GM12872 (cell line): ENCODE results near the gene ETFB.

Experiments used
- TF ChIP-seq, protein P1 (sequence below): IDR thresholded peaks from 3 replicates; pipeline ENCODE4 v1.5.1; 2011; ENCODE audit warnings: low read depth, mild to moderate bottlenecking, low read length, moderate library complexity; ENCODE audit not compliant: insufficient read depth

ETFB gene

GRCh38 chr19:51318687-51319648, 47.2 kb downstream of the ETFB start:
- TF ChIP-seq, protein P1, sequence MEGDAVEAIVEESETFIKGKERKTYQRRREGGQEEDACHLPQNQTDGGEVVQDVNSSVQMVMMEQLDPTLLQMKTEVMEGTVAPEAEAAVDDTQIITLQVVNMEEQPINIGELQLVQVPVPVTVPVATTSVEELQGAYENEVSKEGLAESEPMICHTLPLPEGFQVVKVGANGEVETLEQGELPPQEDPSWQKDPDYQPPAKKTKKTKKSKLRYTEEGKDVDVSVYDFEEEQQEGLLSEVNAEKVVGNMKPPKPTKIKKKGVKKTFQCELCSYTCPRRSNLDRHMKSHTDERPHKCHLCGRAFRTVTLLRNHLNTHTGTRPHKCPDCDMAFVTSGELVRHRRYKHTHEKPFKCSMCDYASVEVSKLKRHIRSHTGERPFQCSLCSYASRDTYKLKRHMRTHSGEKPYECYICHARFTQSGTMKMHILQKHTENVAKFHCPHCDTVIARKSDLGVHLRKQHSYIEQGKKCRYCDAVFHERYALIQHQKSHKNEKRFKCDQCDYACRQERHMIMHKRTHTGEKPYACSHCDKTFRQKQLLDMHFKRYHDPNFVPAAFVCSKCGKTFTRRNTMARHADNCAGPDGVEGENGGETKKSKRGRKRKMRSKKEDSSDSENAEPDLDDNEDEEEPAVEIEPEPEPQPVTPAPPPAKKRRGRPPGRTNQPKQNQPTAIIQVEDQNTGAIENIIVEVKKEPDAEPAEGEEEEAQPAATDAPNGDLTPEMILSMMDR, result no peak

GRCh38 chr19:51317968-51318367, 48.2 kb downstream of the ETFB start:
- TF ChIP-seq, protein P1, result no peak

GRCh38 chr19:51317376-51317775, 48.8 kb downstream of the ETFB start:
- TF ChIP-seq, protein P1, result no peak

GRCh38 chr19:51316688-51317087, 49.5 kb downstream of the ETFB start:
- TF ChIP-seq, protein P1, result no peak

- TF ChIP-seq, protein P1, result no peak
These were observed 54.6 kb downstream of the ETFB start, which contains the start of gene IGLON5 for GRCh38 chr19:51311351-51312257. Gene IGLON5 (plus strand): TSS chr19:51311644. CDS start chr19:51311848, 204 bp downstream.

DNA sequence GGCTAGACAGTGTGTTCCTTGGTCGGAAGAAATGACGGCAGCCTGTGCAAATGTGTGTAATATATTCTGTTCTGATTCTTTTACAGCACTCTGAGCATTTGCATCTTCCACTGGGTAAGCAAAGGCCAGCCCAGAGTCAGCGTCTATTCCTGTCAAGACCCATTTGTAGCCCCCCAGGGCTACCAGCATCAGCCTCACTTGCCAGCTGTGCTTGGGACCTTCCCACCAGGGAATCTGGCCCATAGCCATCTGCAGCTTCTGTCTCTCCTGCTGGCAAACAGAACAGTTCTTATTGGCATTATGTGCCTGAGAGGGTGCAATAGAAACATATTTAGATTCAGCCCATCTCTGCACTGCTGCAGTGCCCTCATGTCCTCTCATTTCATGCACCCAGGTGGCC, 60.7 kb downstream of the ETFB start:
- TF ChIP-seq, protein P1, result no peak

- TF ChIP-seq, protein P1, result no peak
These were observed 64.9 kb downstream of the ETFB start for GRCh38 chr19:51301266-51301665.
